ENCODE measurements around the gene CHKA. TPM values are rescaled to one million over a fixed set of nuclear protein-coding genes. Genes with fewer than 3 reads are reported as not detected.

CHKA gene
- total and polyA plus RNA-seq, 2 of the 4 experiments (the other 2 are of a cell fraction): 4.5 to 8.4 TPM

GRCh38 chr11:68159665-68160064 is 38.5 kb upstream of the CHKA start:
- intact Hi-C loops (cut with micrococcal nuclease): no loop called here
- Histone ChIP-seq H3K18ac (ENCODE audit: low read depth, low read length) (no peak overlapping the region), H4K91ac (ENCODE audit: insufficient read depth, low read depth, low read length) (no peak overlapping the region), H3K27me3 (ENCODE audit: control insufficient read depth, insufficient read depth, low read length) (no peaks in the 10 kb centered on the region), H3K4ac (ENCODE audit: low read depth, low read length) (no peak overlapping the region), H2BK20ac (ENCODE audit: low read depth, low read length) (no peak overlapping the region), H2BK5ac (ENCODE audit: low read depth, low read length, poor library complexity, severe bottlenecking) (no peak overlapping the region), H3K9me3 (ENCODE audit: control insufficient read depth, insufficient read depth, low read length) (no peaks in the 10 kb centered on the region), H4K8ac (ENCODE audit: low read depth in 2 of 2, low read length in 2 of 2) (no peak overlapping the region), H3K9ac (ENCODE audit: low read depth, low read length) (no peak overlapping the region), H3K79me1 (ENCODE audit: low read depth in 1 of 2, low read length in 2 of 2) (peaks cover 0 to 12% of the 10 kb centered on the region in 2 experiments; a peak in 1 of 4 replicates), H2BK15ac (ENCODE audit: low read depth, low read length) (no peak overlapping the region), H3K14ac (replicated peaks; ENCODE audit: low read depth, low read length) (no peak overlapping the region), H3K9me1 (ENCODE audit: insufficient read depth, low read length) (peaks cover 32% of the 10 kb centered on the region), H2AK5ac (ENCODE audit: low read depth, low read length) (no peak overlapping the region), H3K4me1 (ENCODE audit: control insufficient read depth, insufficient read depth, low read length) (no peaks in the 10 kb centered on the region), H3K56ac (ENCODE audit: extremely low read depth, insufficient read depth, low read length) (no peak overlapping the region), H2AFZ (replicated peaks; ENCODE audit: low read length, poor library complexity) (no peak overlapping the region), H3K4me3 (ENCODE audit: insufficient read depth, low read depth, low read length) (no peak overlapping the region), H4K5ac (ENCODE audit: low read depth, low read length) (no peak overlapping the region), H4K20me1 (ENCODE audit: insufficient read depth, low read length) (peaks cover 6% of the 10 kb centered on the region; the same call in 1 of the 2 replicates), H3K23ac (ENCODE audit: low read depth, low read length) (no peak overlapping the region), H3K36me3 (ENCODE audit: control insufficient read depth, insufficient read depth, low read length) (peaks cover 28% of the 10 kb centered on the region), H2AK9ac (replicated peaks; ENCODE audit: low read depth, low read length, poor library complexity) (no peak overlapping the region), H3K27ac (ENCODE audit: insufficient read depth, low read length) (no peak overlapping the region), H2BK120ac (ENCODE audit: low read depth, low read length) (no peak overlapping the region), H3K4me2 (ENCODE audit: low read depth, low read length) (no peak overlapping the region)
- ChIA-PET CTCF (no interaction called here), POLR2A (ENCODE audit: unreplicated experiment) (no interaction called here)
- TF ChIP-seq CEBPB (IDR thresholded peaks at IDR 0.05; ENCODE audit: low read depth, low read length): no peak
- TF ChIP-seq NFE2L2 (IDR thresholded peaks at IDR 0.05; ENCODE audit: low read depth, low read length): no peak
- TF ChIP-seq CHD1 (IDR thresholded peaks at IDR 0.05; ENCODE audit: low read depth, low read length): no peak
- no peak for TF ChIP-seq MAFK (IDR thresholded peaks at IDR 0.05; ENCODE audit: low read depth, low read length)
- TF ChIP-seq MXI1 (IDR thresholded peaks at IDR 0.05; ENCODE audit: borderline replicate concordance, low read depth, low read length): no peak
- no peak for TF ChIP-seq SMC3 (IDR thresholded peaks at IDR 0.05; ENCODE audit: low read depth, low read length)
- no peak for TF ChIP-seq USF2 (IDR thresholded peaks at IDR 0.05; ENCODE audit: low read depth, low read length)
- no peak for TF ChIP-seq MAZ (IDR thresholded peaks at IDR 0.05; ENCODE audit: borderline replicate concordance, low read depth, low read length)
- TF ChIP-seq RFX5 (IDR thresholded peaks at IDR 0.05; ENCODE audit: low read depth, low read length): no peak
- TF ChIP-seq BHLHE40 (IDR thresholded peaks at IDR 0.05; ENCODE audit: low read depth, low read length): no peak
- TF ChIP-seq FOS (IDR thresholded peaks at IDR 0.05; ENCODE audit: low read depth, low read length): no peak
- no peak for TF ChIP-seq POLR2A (IDR thresholded peaks at IDR 0.05; ENCODE audit: low read depth, low read length)
- no peak for TF ChIP-seq RCOR1 (IDR thresholded peaks at IDR 0.05; ENCODE audit: insufficient replicate concordance, low read length)
- TF ChIP-seq, protein P1, sequence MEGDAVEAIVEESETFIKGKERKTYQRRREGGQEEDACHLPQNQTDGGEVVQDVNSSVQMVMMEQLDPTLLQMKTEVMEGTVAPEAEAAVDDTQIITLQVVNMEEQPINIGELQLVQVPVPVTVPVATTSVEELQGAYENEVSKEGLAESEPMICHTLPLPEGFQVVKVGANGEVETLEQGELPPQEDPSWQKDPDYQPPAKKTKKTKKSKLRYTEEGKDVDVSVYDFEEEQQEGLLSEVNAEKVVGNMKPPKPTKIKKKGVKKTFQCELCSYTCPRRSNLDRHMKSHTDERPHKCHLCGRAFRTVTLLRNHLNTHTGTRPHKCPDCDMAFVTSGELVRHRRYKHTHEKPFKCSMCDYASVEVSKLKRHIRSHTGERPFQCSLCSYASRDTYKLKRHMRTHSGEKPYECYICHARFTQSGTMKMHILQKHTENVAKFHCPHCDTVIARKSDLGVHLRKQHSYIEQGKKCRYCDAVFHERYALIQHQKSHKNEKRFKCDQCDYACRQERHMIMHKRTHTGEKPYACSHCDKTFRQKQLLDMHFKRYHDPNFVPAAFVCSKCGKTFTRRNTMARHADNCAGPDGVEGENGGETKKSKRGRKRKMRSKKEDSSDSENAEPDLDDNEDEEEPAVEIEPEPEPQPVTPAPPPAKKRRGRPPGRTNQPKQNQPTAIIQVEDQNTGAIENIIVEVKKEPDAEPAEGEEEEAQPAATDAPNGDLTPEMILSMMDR (conservative IDR thresholded peaks at IDR 0.05; ENCODE audit: low read depth, low read length): no peak
- TF ChIP-seq ELK1 (IDR thresholded peaks at IDR 0.05; ENCODE audit: borderline replicate concordance, low read depth, low read length): no peak
- TF ChIP-seq RAD21 (IDR thresholded peaks at IDR 0.05; ENCODE audit: low read length): no peak
- WGBS, 2 experiments (ENCODE audit: extremely low coverage in 2 of 2, insufficient read length in 1 of 2): 100% methylated on average over 1 of the region's 6 CpGs; no CpG with 5 or more reads in 1 of the 2 experiments
- DNase-seq (no peak), ATAC-seq (ENCODE audit: low read depth) (no peak)
- dilution Hi-C loops (cut with HindIII; ENCODE audit: low sequenced_read_pairs, unreplicated experiment): no loop called here
- in situ Hi-C loops (cut with MboI; ENCODE audit: low sequenced_read_pairs): no loop called here
- BruUV-seq (replicated peaks): no TSS peak

All from IMR-90 (cell line).